Measurements from ENCODE around the gene SLC7A8. TPM values are rescaled to one million over a fixed set of nuclear protein-coding genes. Genes with fewer than 3 reads are reported as not detected.

SLC7A8 gene
- total and polyA plus RNA-seq, 2 donors (not counting 1 experiment from before 2014, with no cell fraction given), result 1.4 to 10.2 TPM

GRCh38 chr14:23167116-23167847 lies 16.2 kb downstream of the SLC7A8 start:
- no peak overlapping the region for H3K27ac ChIP-seq (ENCODE audit: insufficient read depth, low read length)
- DNase-seq (ENCODE audit: low read depth in 2 of 2), result peak in 1 of 2 donors; percentile 48

GRCh38 chr14:23164949-23165348 lies 18.5 kb downstream of the SLC7A8 start:
- Histone ChIP-seq H3K4me2 (ENCODE audit: extremely low read depth, insufficient read depth, low read length) (no peak overlapping the region), H3K36me3 (ENCODE audit: control insufficient read depth, insufficient read depth, low read length) (no peaks in the 10 kb centered on the region), H2AFZ (ENCODE audit: low read length) (no peak overlapping the region), H3K4me3 (replicated peaks in 1 of 4; ENCODE audit: control extremely low read depth in 1 of 4, insufficient read depth in 1 of 4, low read depth in 3 of 4, low read length in 4 of 4) (no peak overlapping the region), H3K79me2 (ENCODE audit: control insufficient read depth, insufficient read depth, low read length) (no peaks in the 10 kb centered on the region), H3K27me3 (ENCODE audit: control insufficient read depth, insufficient read depth, low read length) (peaks cover 10% of the 10 kb centered on the region), H4K20me1 (ENCODE audit: control insufficient read depth, extremely low read depth, insufficient read depth, low read length) (no peaks in the 10 kb centered on the region), H3K9ac (ENCODE audit: insufficient read depth, low read length) (no peak overlapping the region), H3K4me1 (ENCODE audit: control insufficient read depth, extremely low read depth, insufficient read depth, low read length) (peaks cover 3% of the 10 kb centered on the region), H3K27ac (ENCODE audit: insufficient read depth, low read length) (no peak overlapping the region), H3K9me3 (ENCODE audit: control insufficient read depth, insufficient read depth, low read depth, low read length) (no peaks in the 10 kb centered on the region)
- TF ChIP-seq EZH2 (IDR thresholded peaks at IDR 0.05; ENCODE audit: low read length, missing control alignments) (no peak), CTCF (conservative IDR thresholded peaks at IDR 0.05 in 1 of 2, IDR thresholded peaks at IDR 0.05 in 1 of 2; ENCODE audit: low read depth in 1 of 2, low read length in 2 of 2) (no peak)
- no peak for DNase-seq (ENCODE audit: low read depth in 2 of 2)

More at GRCh38 chr14:23167116-23167847, 16.2 kb downstream of the SLC7A8 start:
- Histone ChIP-seq H3K4me1 (ENCODE audit: control insufficient read depth, extremely low read depth, insufficient read depth, low read length) (no peaks in the 10 kb centered on the region), H3K4me2 (ENCODE audit: extremely low read depth, insufficient read depth, low read length) (no peak overlapping the region), H3K79me2 (ENCODE audit: control insufficient read depth, insufficient read depth, low read length) (no peaks in the 10 kb centered on the region), H3K9ac (ENCODE audit: insufficient read depth, low read length) (no peak overlapping the region), H4K20me1 (ENCODE audit: control insufficient read depth, extremely low read depth, insufficient read depth, low read length) (no peaks in the 10 kb centered on the region), H2AFZ (ENCODE audit: low read length) (no peak overlapping the region), H3K9me3 (ENCODE audit: control insufficient read depth, insufficient read depth, low read depth, low read length) (no peaks in the 10 kb centered on the region), H3K27me3 (ENCODE audit: control insufficient read depth, insufficient read depth, low read length) (peaks cover 14% of the 10 kb centered on the region), H3K36me3 (ENCODE audit: control insufficient read depth, insufficient read depth, low read length) (no peaks in the 10 kb centered on the region), H3K4me3 (replicated peaks in 1 of 4; ENCODE audit: control extremely low read depth in 1 of 4, insufficient read depth in 1 of 4, low read depth in 3 of 4, low read length in 4 of 4) (no peak overlapping the region)
- no peak for TF ChIP-seq EZH2 (IDR thresholded peaks at IDR 0.05; ENCODE audit: low read length, missing control alignments)
- no peak for TF ChIP-seq CTCF (conservative IDR thresholded peaks at IDR 0.05 in 1 of 2, IDR thresholded peaks at IDR 0.05 in 1 of 2; ENCODE audit: low read depth in 1 of 2, low read length in 2 of 2)

DNA sequence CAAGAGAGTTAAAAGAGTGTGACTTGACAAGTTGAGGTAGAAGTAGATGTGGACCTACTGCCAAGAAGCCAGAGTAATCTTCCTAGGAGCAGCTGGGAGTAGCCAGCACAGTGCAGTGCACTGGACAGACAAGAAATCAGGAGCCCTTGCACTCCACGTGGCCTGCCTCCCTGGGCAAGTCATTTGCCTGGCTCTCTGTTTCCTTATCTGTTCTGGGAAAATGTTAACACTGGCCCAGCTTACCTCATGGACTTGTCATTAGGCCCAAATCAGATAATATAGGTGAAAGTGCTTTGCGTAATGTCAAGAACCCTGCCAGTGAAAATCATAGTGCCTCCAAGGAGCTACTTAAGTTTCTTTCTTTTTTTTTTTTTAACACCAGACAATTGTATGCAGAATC lies 19.2 kb downstream of the SLC7A8 start:
- H4K20me1 ChIP-seq (ENCODE audit: control insufficient read depth, extremely low read depth, insufficient read depth, low read length), result no peaks in the 10 kb centered on the region
- peaks cover 3% of the 10 kb centered on the region for H3K4me1 ChIP-seq (ENCODE audit: control insufficient read depth, extremely low read depth, insufficient read depth, low read length)
- DNase-seq (ENCODE audit: low read depth in 2 of 2), result peak; percentile 39 to 48
- H3K27ac ChIP-seq (ENCODE audit: insufficient read depth, low read length), result no peak overlapping the region
- peaks cover 10% of the 10 kb centered on the region for H3K27me3 ChIP-seq (ENCODE audit: control insufficient read depth, insufficient read depth, low read length)
- TF ChIP-seq CTCF (conservative IDR thresholded peaks at IDR 0.05 in 1 of 2, IDR thresholded peaks at IDR 0.05 in 1 of 2; ENCODE audit: low read depth in 1 of 2, low read length in 2 of 2), result no peak
- TF ChIP-seq EZH2 (IDR thresholded peaks at IDR 0.05; ENCODE audit: low read length, missing control alignments), result no peak
- no peaks in the 10 kb centered on the region for H3K9me3 ChIP-seq (ENCODE audit: control insufficient read depth, insufficient read depth, low read depth, low read length)
- H3K9ac ChIP-seq (ENCODE audit: insufficient read depth, low read length), result no peak overlapping the region
- H3K36me3 ChIP-seq (ENCODE audit: control insufficient read depth, insufficient read depth, low read length), result no peaks in the 10 kb centered on the region
- no peak overlapping the region for H3K4me3 ChIP-seq (replicated peaks in 1 of 4; ENCODE audit: control extremely low read depth in 1 of 4, insufficient read depth in 1 of 4, low read depth in 3 of 4, low read length in 4 of 4)
- no peaks in the 10 kb centered on the region for H3K79me2 ChIP-seq (ENCODE audit: control insufficient read depth, insufficient read depth, low read length)
- H3K4me2 ChIP-seq (ENCODE audit: extremely low read depth, insufficient read depth, low read length), result no peak overlapping the region
- H2AFZ ChIP-seq (ENCODE audit: low read length), result no peak overlapping the region
